GM18505 (cell line): Measurements from ENCODE around the gene SEC31A.
"Not testable (repeated sequence)": the region's sequence is repeated elsewhere in the genome, so short reads cannot be mapped to it uniquely, and the experiment has no call there.

Experiments used
- ATAC-seq: cut with Tn5 transposase; IDR thresholded peaks from one replicate; pipeline ENCODE4 v1.9.1; 2021; ENCODE audit not compliant: unreplicated experiment
- POLR2A ChIP-seq: IDR thresholded peaks from 4 replicates; pipeline ENCODE4 v1.6.1; 2011; ENCODE audit warnings: borderline replicate concordance; ENCODE audit not compliant: insufficient read depth, insufficient read length; ENCODE audit errors: extremely low read depth

The SEC31A gene

GRCh38 chr4:82839624-82840023 is 51.3 kb downstream of the SEC31A start:
- no peak for ATAC-seq
- no peak for TF ChIP-seq POLR2A

DNA sequence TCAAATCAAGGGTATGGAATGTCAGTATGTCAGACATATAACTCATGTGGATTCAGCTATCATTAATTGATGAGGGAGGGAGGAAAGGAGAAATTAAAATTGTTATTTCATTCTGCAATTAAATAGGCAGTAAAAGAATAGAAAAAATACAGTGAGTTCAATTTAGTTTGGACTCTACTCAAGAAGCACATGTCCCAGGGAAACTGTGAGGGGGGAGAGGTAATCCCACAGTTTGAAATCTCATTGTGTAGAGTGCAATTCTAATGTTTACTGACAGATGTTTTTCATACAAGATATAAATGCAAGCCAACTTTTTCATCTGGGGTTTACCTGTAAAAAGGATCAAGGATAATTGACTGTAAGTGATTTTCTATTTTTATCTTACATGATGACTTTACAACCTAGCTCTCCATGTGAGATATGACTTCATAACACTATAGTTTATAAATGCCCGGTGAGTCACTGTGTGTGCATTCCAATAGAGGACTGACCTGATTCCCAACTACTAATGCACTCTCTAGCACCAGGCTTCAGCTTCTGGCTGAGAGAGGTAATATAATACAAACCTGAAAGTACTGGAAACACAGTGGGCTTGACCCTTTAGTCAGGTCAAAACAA is 57.1 kb downstream of the SEC31A start:
- no peak for ATAC-seq
- no peak for TF ChIP-seq POLR2A

- not testable (repeated sequence) for ATAC-seq
These were observed 57.9 kb downstream of the SEC31A start for GRCh38 chr4:82833060-82833459.

DNA sequence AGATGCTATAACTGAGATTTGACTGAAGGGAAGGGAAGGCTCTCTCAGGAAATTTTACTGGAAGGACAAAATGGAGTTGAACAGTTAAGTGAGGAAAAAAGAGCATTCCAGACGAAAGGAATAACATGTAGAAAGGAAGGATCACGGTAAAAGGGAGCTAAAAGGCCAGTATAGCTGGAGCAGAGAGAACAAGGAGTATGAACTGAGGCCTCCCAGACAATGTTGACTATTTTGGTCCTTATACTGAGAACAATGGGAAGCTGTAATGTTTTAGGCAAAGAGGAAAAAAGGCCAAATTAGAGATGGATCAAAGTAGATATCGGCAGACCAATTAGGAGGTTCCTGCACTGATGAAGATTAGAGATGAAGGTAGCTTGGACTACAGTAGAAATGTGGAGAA is 65.5 kb downstream of the SEC31A start:
- ATAC-seq, result no peak
- no peak for TF ChIP-seq POLR2A

DNA sequence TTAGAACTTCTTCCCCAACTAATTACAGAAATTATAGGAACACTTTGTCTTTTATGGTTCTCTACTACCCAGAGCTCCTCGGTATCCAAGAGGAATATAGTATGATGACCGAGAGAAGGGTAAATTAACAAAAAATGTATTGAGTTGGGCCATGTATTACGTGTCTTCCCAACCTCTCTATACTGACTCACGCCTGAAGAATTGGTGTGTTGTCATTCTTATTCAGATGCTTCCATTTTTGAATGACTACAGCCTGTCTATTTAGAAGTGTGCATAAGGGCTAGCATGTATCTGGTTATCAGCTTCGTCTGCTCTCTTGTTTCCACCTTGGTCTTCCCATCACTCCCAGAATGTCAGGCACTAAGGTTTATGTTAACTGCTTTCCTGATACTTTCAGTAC is 67.9 kb downstream of the SEC31A start:
- no peak for ATAC-seq
- TF ChIP-seq POLR2A, result no peak

GRCh38 chr4:82820689-82821088 is 70.3 kb downstream of the SEC31A start:
- no peak for TF ChIP-seq POLR2A

DNA sequence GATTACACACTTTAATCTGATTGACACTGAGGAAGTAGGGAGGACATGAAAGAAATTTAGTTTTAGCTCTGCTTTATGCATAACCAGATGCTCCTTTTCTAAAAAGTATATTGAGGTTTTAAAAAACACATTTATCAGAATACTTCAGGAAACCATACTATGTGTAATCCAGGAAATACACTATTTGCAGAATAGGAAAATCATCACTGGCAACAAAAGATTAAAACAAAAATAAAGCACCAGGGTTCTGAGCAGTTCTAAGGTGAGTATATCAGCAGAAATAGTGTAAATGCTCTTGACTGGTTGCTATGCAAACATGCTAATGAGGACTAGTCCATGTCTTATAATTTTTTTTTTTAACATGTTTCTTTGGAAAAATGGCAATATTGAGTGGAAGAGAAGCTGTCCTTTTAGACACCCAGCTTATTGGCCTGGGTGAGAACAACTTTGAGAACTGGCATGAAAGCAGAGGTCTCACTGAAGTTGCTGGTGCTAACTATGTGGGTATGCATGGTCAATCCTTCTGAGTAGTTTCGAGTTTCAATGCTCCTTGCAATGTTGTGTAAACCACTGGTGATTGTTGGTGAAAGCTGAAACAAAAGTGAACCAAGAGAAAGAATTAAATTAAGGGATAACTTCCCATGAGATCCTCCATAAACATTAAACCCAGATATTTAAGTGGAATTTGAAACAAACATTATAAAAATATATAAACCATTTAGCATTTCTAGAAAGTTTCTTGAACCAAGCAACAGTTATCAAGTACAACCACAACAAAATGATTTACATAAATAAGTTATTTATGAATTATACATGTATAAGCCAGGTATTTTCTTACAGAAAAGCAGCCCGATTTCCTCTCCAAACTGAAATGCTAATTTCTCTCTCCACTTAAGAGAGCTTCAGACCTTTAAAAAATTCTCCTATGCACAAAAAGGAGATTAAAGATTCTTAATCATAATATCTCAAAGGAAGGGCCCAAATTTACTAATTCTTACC is 72.0 kb downstream of the SEC31A start:
- no peak for TF ChIP-seq POLR2A
- ATAC-seq, result no peak

More at GRCh38 chr4:82820689-82821088, 70.3 kb downstream of the SEC31A start:
- ATAC-seq, result no peak

GRCh38 chr4:82816874-82817273 is 74.1 kb downstream of the SEC31A start:
- not testable (repeated sequence) for ATAC-seq

DNA sequence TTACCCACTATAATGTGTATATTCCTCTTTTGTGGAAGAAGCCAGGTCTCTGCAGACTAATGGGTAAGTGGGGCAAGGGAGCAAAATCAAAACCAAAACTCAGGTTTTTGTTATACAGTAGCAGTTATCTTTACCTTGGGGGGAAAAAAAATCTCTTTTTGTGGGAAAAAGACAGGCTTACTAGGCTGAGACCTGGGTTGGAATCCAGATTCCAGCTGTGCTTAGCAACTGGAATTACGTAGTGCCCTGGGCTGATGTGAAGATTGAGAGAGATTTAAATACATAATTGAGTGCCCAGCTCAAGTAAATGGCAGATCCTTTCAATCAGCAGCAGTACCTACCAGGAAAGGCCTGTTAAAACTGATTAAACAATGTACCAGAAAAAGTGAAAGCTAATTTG is 76.9 kb downstream of the SEC31A start:
- ATAC-seq, result no peak
- TF ChIP-seq POLR2A, result no peak

DNA sequence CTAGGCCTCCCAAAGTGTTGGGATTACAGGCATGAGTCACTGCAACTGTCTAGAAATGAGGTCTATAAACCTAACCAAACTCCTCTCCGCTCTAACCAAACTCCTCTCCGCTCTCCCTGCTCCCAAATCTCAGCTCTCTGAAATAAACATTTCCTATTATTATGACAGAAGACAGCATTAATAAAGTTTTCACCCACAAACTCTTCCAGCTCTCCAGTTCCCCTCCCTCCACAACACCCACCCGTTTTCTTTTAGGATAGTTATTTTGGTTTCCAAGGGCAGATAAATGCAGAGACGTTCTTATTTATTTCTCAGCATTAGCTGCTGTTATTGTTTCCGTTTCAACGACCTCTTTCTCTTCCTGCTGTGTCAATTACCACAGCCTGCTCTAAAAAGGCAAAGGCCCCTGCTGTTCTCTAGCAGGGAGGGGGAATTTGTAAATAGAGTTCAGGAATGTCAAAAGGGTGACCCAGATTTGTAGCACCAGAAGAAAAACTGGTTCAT is 79.1 kb downstream of the SEC31A start:
- ATAC-seq, result no peak

GRCh38 chr4:82811392-82811791 is 79.6 kb downstream of the SEC31A start:
- no peak for ATAC-seq
- no peak for TF ChIP-seq POLR2A

More for the DNA sequence above, 79.1 kb downstream of the SEC31A start:
- no peak for TF ChIP-seq POLR2A

GRCh38 chr4:82810176-82810575 is 80.8 kb downstream of the SEC31A start:
- ATAC-seq, result no peak
- TF ChIP-seq POLR2A, result no peak

DNA sequence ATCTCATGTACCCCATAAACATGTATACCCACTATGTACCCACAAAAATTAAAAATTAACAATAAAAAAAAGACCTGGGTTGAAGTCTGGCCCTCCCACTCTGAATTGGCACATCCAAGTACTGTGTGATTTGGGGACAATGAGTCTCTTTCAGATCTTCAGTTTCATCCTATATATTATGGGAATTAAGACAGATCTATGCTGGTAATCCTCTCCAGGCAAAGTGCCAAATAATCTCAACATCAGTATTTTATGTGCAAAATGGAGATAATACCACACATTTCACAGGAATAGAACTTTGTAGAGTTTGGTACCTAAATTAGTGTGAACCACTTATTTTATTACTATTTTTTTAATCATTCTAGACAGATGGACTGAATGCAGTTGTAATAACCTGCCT is 81.3 kb downstream of the SEC31A start:
- TF ChIP-seq POLR2A, result no peak
- ATAC-seq, result no peak

GRCh38 chr4:82803746-82804145 is 87.2 kb downstream of the SEC31A start:
- no peak for ATAC-seq
- TF ChIP-seq POLR2A, result no peak
